ENCODE measurements around the gene ARHGAP33. TPM values are rescaled to one million over a fixed set of nuclear protein-coding genes. Genes with fewer than 3 reads are reported as not detected.
"Not testable (repeated sequence)": the region's sequence is repeated elsewhere in the genome, so short reads cannot be mapped to it uniquely, and the experiment has no call there.

The ARHGAP33 gene
- total RNA-seq, 1 donor from 2014 or later, result 29.1 TPM

GRCh38 chr19:35791814-35792279 lies 16.5 kb downstream of the ARHGAP33 start:
- no peak for DNase-seq (ENCODE audit: low spot score)
- Mint-ChIP-seq H3K4me1 (ENCODE audit: low read depth) (no peaks in the 10 kb centered on the region), H3K27me3 (ENCODE audit: low read depth) (peaks cover 11% of the 10 kb centered on the region), H3K36me3 (ENCODE audit: low read depth) (no peaks in the 10 kb centered on the region), H3K4me3 (ENCODE audit: low read depth) (no peak overlapping the region), H3K9me3 (no peaks in the 10 kb centered on the region), H3K27ac (no peak overlapping the region)
- intact Hi-C loops (cut with micrococcal nuclease), result no loop called here

GRCh38 chr19:35792312-35792711 lies 16.9 kb downstream of the ARHGAP33 start:
- Mint-ChIP-seq H3K36me3 (ENCODE audit: low read depth) (no peaks in the 10 kb centered on the region), H3K4me3 (ENCODE audit: low read depth) (no peak overlapping the region), H3K4me1 (ENCODE audit: low read depth) (no peaks in the 10 kb centered on the region), H3K27me3 (ENCODE audit: low read depth) (peaks cover 15% of the 10 kb centered on the region), H3K9me3 (no peaks in the 10 kb centered on the region), H3K27ac (no peak overlapping the region)
- no peak for DNase-seq (ENCODE audit: low spot score)
- intact Hi-C loops (cut with micrococcal nuclease), result no loop called here

DNA sequence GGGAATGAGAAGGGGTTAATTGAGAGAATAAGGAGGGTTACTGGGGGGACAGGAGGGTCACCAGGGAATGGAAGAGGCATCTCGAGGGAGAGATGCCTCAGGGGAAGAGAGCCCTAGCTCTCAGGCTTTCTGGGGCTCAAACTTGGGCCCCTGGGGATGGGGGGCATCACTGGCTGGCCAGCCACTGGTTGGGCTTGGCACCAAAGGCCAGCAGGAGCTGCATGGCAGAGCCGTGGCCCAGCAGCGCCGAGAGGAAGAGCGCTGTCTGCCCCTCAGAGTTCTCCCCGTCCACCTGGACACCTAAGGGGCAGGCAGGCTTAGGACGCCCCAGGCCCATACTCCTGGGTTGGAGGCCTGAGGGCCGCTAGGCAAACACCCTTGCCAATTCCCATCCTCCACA lies 17.5 kb downstream of the ARHGAP33 start:
- Mint-ChIP-seq H3K27ac (no peak overlapping the region), H3K27me3 (ENCODE audit: low read depth) (peaks cover 18% of the 10 kb centered on the region), H3K36me3 (ENCODE audit: low read depth) (no peaks in the 10 kb centered on the region), H3K4me1 (ENCODE audit: low read depth) (no peaks in the 10 kb centered on the region), H3K9me3 (no peaks in the 10 kb centered on the region), H3K4me3 (ENCODE audit: low read depth) (no peak overlapping the region)
- intact Hi-C loops (cut with micrococcal nuclease), result no loop called here
- no peak for DNase-seq (ENCODE audit: low spot score)

DNA sequence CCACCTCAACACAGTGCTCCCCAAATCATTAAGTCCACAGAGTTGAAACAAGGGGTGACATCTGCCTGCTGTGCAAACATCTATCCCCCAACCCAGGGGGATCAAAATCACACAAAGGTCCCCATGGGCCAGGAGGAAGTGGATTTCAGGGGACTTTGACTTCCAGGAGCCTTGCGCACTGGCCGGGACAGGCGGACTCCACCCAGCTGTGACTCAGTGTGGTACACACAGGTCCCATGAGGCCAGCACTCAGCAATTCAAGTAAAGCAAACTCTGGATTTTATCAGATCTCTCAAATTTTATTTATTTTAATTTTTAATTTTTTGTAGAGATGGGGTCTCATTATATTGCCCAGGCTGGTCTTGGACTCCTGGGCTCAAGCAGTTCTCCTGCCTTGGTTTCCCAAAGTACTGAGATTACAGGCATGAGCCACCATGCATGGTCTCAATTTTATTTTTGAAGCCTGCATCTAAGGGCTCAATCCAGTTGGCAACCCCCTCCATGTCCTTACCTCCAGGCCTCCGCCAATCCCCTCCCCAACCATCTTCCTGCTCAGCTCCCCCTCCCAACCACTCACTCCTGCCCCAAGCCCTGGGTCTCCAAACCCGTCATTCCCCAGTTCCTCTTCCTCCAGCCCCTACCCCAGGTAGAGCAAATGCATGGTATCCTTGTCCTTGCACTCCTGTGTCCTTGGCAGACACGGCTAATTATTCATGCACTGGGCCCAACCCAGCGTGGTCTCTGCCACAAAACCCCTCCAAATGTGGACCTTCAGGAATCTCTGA lies 18.2 kb downstream of the ARHGAP33 start:
- intact Hi-C loops (cut with micrococcal nuclease), result no loop called here
- H3K27ac Mint-ChIP-seq, result no peak overlapping the region
- DNase-seq (ENCODE audit: low spot score), result no peak
- no peak overlapping the region for H3K4me3 Mint-ChIP-seq (ENCODE audit: low read depth)
- peaks cover 20% of the 10 kb centered on the region for H3K27me3 Mint-ChIP-seq (ENCODE audit: low read depth)
- H3K4me1 Mint-ChIP-seq (ENCODE audit: low read depth), result no peaks in the 10 kb centered on the region
- no peaks in the 10 kb centered on the region for H3K9me3 Mint-ChIP-seq
- H3K36me3 Mint-ChIP-seq (ENCODE audit: low read depth), result no peaks in the 10 kb centered on the region

- H3K4me1 Mint-ChIP-seq (ENCODE audit: low read depth); H3K36me3 Mint-ChIP-seq (ENCODE audit: low read depth); H3K9me3 Mint-ChIP-seq; intact Hi-C loops (cut with micrococcal nuclease); H3K27ac Mint-ChIP-seq; DNase-seq (ENCODE audit: low spot score); H3K4me3 Mint-ChIP-seq (ENCODE audit: low read depth): not testable (repeated sequence)
- H3K27me3 Mint-ChIP-seq (ENCODE audit: low read depth), result peaks cover 22% of the 10 kb centered on the region
These were observed 20.2 kb downstream of the ARHGAP33 start for GRCh38 chr19:35795564-35795963.

GRCh38 chr19:35796645-35797542 lies 21.5 kb downstream of the ARHGAP33 start:
- no peak overlapping the region for H3K27ac Mint-ChIP-seq
- no peaks in the 10 kb centered on the region for H3K9me3 Mint-ChIP-seq
- H3K36me3 Mint-ChIP-seq (ENCODE audit: low read depth), result no peaks in the 10 kb centered on the region
- no peak overlapping the region for H3K4me3 Mint-ChIP-seq (ENCODE audit: low read depth)
- DNase-seq (ENCODE audit: low spot score), result no peak
- no peaks in the 10 kb centered on the region for H3K4me1 Mint-ChIP-seq (ENCODE audit: low read depth)
- H3K27me3 Mint-ChIP-seq (ENCODE audit: low read depth), result peaks cover 22% of the 10 kb centered on the region
- intact Hi-C loops (cut with micrococcal nuclease), result no loop called here

- H3K27ac Mint-ChIP-seq, result no peak overlapping the region
- H3K4me1 Mint-ChIP-seq (ENCODE audit: low read depth), result no peaks in the 10 kb centered on the region
- no peaks in the 10 kb centered on the region for H3K36me3 Mint-ChIP-seq (ENCODE audit: low read depth)
- intact Hi-C loops (cut with micrococcal nuclease), result no loop called here
- H3K4me3 Mint-ChIP-seq (ENCODE audit: low read depth), result no peak overlapping the region
- DNase-seq (ENCODE audit: low spot score), result no peak
- H3K27me3 Mint-ChIP-seq (ENCODE audit: low read depth), result peaks cover 22% of the 10 kb centered on the region
- H3K9me3 Mint-ChIP-seq, result no peaks in the 10 kb centered on the region
These were observed 22.3 kb downstream of the ARHGAP33 start for GRCh38 chr19:35797663-35798062.

GRCh38 chr19:35801828-35802227 lies 26.5 kb downstream of the ARHGAP33 start:
- no peak overlapping the region for H3K27ac Mint-ChIP-seq
- intact Hi-C loops (cut with micrococcal nuclease), result no loop called here
- H3K4me1 Mint-ChIP-seq (ENCODE audit: low read depth), result peaks cover 8% of the 10 kb centered on the region
- peaks cover 12% of the 10 kb centered on the region for H3K27me3 Mint-ChIP-seq (ENCODE audit: low read depth)
- no peak for DNase-seq (ENCODE audit: low spot score)
- no peaks in the 10 kb centered on the region for H3K9me3 Mint-ChIP-seq
- H3K36me3 Mint-ChIP-seq (ENCODE audit: low read depth), result no peaks in the 10 kb centered on the region
- H3K4me3 Mint-ChIP-seq (ENCODE audit: low read depth), result no peak overlapping the region

GRCh38 chr19:35805526-35806102 lies 30.2 kb downstream of the ARHGAP33 start:
- Mint-ChIP-seq H3K4me1 (ENCODE audit: low read depth) (peaks cover 8% of the 10 kb centered on the region), H3K36me3 (ENCODE audit: low read depth) (no peaks in the 10 kb centered on the region), H3K27ac (no peak overlapping the region), H3K9me3 (no peaks in the 10 kb centered on the region), H3K27me3 (ENCODE audit: low read depth) (no peaks in the 10 kb centered on the region), H3K4me3 (ENCODE audit: low read depth) (no peak overlapping the region)
- DNase-seq (ENCODE audit: low spot score), result no peak
- intact Hi-C loops (cut with micrococcal nuclease), result no loop called here

GRCh38 chr19:35806597-35806996 lies 31.2 kb downstream of the ARHGAP33 start:
- Mint-ChIP-seq H3K27me3 (ENCODE audit: low read depth) (no peaks in the 10 kb centered on the region), H3K9me3 (no peaks in the 10 kb centered on the region), H3K4me1 (ENCODE audit: low read depth) (peaks cover 8% of the 10 kb centered on the region)

GRCh38 chr19:35807633-35808032 lies 32.3 kb downstream of the ARHGAP33 start:
- Mint-ChIP-seq H3K27me3 (ENCODE audit: low read depth) (no peaks in the 10 kb centered on the region), H3K9me3 (no peaks in the 10 kb centered on the region), H3K4me3 (ENCODE audit: low read depth) (no peak overlapping the region), H3K36me3 (ENCODE audit: low read depth) (no peaks in the 10 kb centered on the region), H3K4me1 (ENCODE audit: low read depth) (peaks cover 8% of the 10 kb centered on the region), H3K27ac (no peak overlapping the region)
- no peak for DNase-seq (ENCODE audit: low spot score)
- intact Hi-C loops (cut with micrococcal nuclease), result no loop called here

More at GRCh38 chr19:35806597-35806996, 31.2 kb downstream of the ARHGAP33 start:
- Mint-ChIP-seq H3K4me3 (ENCODE audit: low read depth) (no peak overlapping the region), H3K27ac (no peak overlapping the region), H3K36me3 (ENCODE audit: low read depth) (no peaks in the 10 kb centered on the region)
- intact Hi-C loops (cut with micrococcal nuclease), result no loop called here
- no peak for DNase-seq (ENCODE audit: low spot score)

DNA sequence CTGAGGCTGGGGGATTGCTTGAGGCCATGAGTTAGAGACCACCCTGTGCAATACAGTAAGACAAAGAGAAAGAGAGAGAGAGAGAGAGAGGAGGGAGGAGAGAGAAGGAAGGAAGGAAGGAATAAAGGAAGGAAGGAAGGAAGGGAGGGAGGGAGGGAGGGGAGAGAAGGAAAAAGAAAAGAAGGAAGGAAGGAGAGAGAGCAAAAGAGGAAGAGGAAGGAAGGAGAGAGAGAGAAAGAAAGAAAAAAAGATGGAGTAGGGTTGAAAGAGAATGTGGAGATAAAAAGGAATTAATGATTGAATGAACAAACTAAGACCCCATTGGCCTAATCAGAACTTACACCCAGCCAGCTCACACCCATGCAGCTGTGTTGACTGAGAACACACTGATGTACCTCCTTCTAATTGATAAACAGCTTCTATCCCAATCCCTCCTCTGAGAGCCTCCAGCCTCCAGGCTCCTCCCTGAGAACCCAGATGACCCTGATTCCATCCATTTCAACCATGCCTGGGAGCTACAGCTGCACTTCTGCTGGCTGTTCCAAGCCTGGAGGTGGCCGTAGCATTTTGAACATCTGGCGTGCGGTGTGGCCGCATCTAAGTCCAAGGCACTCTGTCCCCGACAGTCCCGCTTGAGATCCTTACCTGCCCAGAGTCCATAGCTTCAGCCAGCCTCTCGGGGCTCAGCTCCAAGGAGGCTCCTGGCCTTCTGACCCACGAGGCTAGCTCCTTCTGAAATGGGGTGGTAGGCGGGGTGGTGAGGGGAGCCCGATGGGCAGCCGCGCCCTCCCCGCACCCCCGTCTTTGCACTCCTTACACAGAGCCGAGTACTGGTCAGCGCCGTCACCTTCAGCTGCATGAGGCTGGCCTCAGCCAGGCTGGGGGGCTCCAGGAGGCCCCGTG lies 36.2 kb downstream of the ARHGAP33 start:
- Mint-ChIP-seq H3K27ac (no peak overlapping the region), H3K36me3 (ENCODE audit: low read depth) (no peaks in the 10 kb centered on the region), H3K4me1 (ENCODE audit: low read depth) (no peaks in the 10 kb centered on the region), H3K4me3 (ENCODE audit: low read depth) (no peak overlapping the region), H3K27me3 (ENCODE audit: low read depth) (peaks cover 3% of the 10 kb centered on the region), H3K9me3 (no peaks in the 10 kb centered on the region)
- DNase-seq (ENCODE audit: low spot score), result no peak
- intact Hi-C loops (cut with micrococcal nuclease), result no loop called here

Data from activated T-helper 2 cell treated with anti-CD3 and anti-CD28 coated beads, Interferon-gamma antibody, Interleukin-2, Interleukin-4, amounts not matched to agents 10 μg/mL and 5 μg/mL and 100 μg/mL, durations not matched to agents 14 hours and 24 hours and 36 hours (primary cell).